ENCODE data around the gene PRLR.

PRLR gene

DNA sequence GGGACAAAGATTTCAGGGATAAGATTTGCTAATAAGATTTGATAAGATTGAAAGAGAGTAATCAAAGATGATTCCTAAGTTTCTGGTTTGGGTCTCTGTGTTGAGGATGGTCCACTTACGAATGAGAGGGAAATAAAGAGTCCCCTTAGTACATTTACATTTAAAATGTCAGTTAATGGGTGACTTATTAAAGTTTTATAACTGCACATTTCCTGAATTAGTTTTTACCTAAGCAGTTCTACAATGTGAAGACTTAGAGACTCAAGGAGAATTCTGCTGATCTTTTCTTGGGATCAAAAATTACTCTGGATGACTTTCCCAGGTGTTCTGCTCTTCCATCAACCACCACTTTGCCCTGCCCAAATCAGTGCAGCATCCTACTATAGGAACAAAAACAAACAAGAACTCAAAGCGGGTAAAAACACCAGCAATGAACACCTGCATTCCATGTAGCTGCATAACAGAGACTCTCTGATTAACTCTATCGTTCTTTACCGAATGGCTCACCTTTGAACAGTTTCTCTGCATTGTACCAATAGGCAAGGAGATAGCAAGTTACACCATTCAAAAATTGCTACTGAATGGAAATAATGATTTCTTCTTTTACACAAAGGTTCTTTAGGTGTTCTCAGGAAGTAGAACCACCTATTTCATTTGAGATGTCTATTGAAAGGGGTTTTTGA is 65.3 kb downstream of the PRLR start:
- H3K9me3 ChIP-seq (ENCODE audit: control insufficient read depth in 5 of 5, low read length in 5 of 5): peaks cover 0 to 13% (median 0%) of the 10 kb centered on the region in 5 donors
- H3K27me3 ChIP-seq (ENCODE audit: control insufficient read depth in 5 of 5, insufficient read depth in 4 of 5, low read length in 5 of 5): no peaks in the 10 kb centered on the region
- H3K27ac ChIP-seq (ENCODE audit: low read depth, low read length): no peak overlapping the region
- no peak overlapping the region for H3K9ac ChIP-seq (ENCODE audit: low read length in 5 of 5)
- no peak overlapping the region for H3K4me3 ChIP-seq (ENCODE audit: low read depth in 1 of 5, low read length in 5 of 5)
- no peaks in the 10 kb centered on the region for H3K36me3 ChIP-seq (ENCODE audit: control insufficient read depth in 5 of 5, insufficient read depth in 5 of 5, low read length in 5 of 5)
- peaks cover 0 to 7% (median 0%) of the 10 kb centered on the region in 5 donors for H3K4me1 ChIP-seq (ENCODE audit: control insufficient read depth in 5 of 5, insufficient read depth in 5 of 5, low read length in 5 of 5)

DNA sequence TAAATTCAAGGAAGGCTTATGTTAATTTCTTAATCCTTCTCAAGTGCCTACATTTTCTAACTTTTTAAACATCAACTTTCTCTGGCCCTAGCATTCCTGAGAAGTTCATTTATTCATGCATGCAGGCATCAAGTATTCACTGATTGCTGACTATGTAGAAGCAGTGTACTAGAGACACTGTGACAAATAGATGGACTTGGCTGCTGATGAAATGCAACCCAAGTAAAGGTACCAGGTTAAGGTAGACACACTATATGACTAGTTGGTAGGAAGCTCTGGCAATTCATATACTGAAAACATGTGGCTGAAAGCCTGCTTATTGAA is 66.6 kb downstream of the PRLR start:
- no peaks in the 10 kb centered on the region for H3K36me3 ChIP-seq (ENCODE audit: control insufficient read depth in 5 of 5, insufficient read depth in 5 of 5, low read length in 5 of 5)
- H3K9ac ChIP-seq (ENCODE audit: low read length in 5 of 5): no peak overlapping the region
- no peaks in the 10 kb centered on the region for H3K27me3 ChIP-seq (ENCODE audit: control insufficient read depth in 5 of 5, insufficient read depth in 4 of 5, low read length in 5 of 5)
- H3K4me1 ChIP-seq (ENCODE audit: control insufficient read depth in 5 of 5, insufficient read depth in 5 of 5, low read length in 5 of 5): peaks cover 0 to 18% (median 0%) of the 10 kb centered on the region in 5 donors
- peaks cover 0 to 6% (median 0%) of the 10 kb centered on the region in 5 donors for H3K9me3 ChIP-seq (ENCODE audit: control insufficient read depth in 5 of 5, low read length in 5 of 5)
- H3K27ac ChIP-seq (ENCODE audit: low read depth, low read length): no peak overlapping the region
- no peak overlapping the region for H3K4me3 ChIP-seq (ENCODE audit: low read depth in 1 of 5, low read length in 5 of 5)

DNA sequence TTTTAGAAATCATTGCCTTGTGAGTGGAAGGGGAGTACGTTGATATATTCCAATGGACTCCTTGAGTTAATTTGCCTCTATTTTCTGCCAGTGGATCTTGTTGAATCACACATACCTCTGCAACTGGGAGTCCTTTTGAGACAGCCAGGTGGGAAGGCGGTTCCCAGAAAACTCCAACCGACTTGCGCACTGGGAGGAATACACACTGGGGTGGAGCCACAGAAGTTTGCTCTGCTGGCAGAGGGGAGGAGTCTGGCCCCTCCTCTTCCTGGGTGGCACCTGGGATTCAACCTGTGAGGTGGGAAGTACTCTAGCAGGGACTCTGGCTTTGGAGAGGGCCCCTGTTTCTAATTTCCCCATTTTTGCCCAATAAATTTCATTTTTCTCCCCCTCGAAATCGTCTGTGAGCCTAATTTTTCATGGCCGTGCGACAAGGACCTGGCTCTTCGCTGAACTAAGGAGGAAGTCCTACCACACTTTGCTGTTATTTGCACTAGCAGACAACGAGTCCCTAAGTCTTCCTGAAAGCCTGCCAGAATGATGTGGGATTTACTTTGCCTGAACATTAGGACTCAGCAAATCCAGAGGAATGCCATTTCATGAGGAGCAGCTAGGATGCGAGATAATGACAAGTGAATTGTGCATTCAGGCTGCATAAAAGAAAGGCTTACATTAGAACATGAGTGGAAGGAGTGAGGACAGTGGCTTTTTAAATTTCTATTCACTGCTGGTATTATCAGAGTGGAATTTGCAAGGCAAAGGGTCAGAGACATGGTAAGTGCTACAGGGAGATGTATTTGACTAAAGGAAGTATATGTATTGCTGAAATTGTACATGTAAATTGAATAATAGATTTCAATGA is 67.2 kb downstream of the PRLR start:
- H3K4me1 ChIP-seq (ENCODE audit: control insufficient read depth in 5 of 5, insufficient read depth in 5 of 5, low read length in 5 of 5): peaks cover 0 to 19% (median 0%) of the 10 kb centered on the region in 5 donors
- no peak overlapping the region for H3K27ac ChIP-seq (ENCODE audit: low read depth, low read length)
- no peak overlapping the region for H3K9ac ChIP-seq (ENCODE audit: low read length in 5 of 5)
- peaks cover 0 to 3% (median 0%) of the 10 kb centered on the region in 5 donors for H3K9me3 ChIP-seq (ENCODE audit: control insufficient read depth in 5 of 5, low read length in 5 of 5)
- H3K4me3 ChIP-seq (ENCODE audit: low read depth in 1 of 5, low read length in 5 of 5): no peak overlapping the region
- no peaks in the 10 kb centered on the region for H3K36me3 ChIP-seq (ENCODE audit: control insufficient read depth in 5 of 5, insufficient read depth in 5 of 5, low read length in 5 of 5)
- H3K27me3 ChIP-seq (ENCODE audit: control insufficient read depth in 5 of 5, insufficient read depth in 4 of 5, low read length in 5 of 5): no peaks in the 10 kb centered on the region

GRCh38 chr5:35161652-35162273 is 68.5 kb downstream of the PRLR start:
- Histone ChIP-seq H3K27ac (ENCODE audit: low read depth, low read length) (no peak overlapping the region), H3K36me3 (ENCODE audit: control insufficient read depth in 5 of 5, insufficient read depth in 5 of 5, low read length in 5 of 5) (no peaks in the 10 kb centered on the region), H3K9ac (ENCODE audit: low read length in 5 of 5) (no peak overlapping the region), H3K4me1 (ENCODE audit: control insufficient read depth in 5 of 5, insufficient read depth in 5 of 5, low read length in 5 of 5) (peaks cover 0 to 19% (median 0%) of the 10 kb centered on the region in 5 donors), H3K9me3 (ENCODE audit: control insufficient read depth in 5 of 5, low read length in 5 of 5) (no peaks in the 10 kb centered on the region), H3K27me3 (ENCODE audit: control insufficient read depth in 5 of 5, insufficient read depth in 4 of 5, low read length in 5 of 5) (no peaks in the 10 kb centered on the region), H3K4me3 (ENCODE audit: low read depth in 1 of 5, low read length in 5 of 5) (no peak overlapping the region)

- H3K4me1 ChIP-seq (ENCODE audit: control insufficient read depth in 5 of 5, insufficient read depth in 5 of 5, low read length in 5 of 5): peaks cover 0 to 19% (median 0%) of the 10 kb centered on the region in 5 donors
- no peaks in the 10 kb centered on the region for H3K27me3 ChIP-seq (ENCODE audit: control insufficient read depth in 5 of 5, insufficient read depth in 4 of 5, low read length in 5 of 5)
- H3K9me3 ChIP-seq (ENCODE audit: control insufficient read depth in 5 of 5, low read length in 5 of 5): peaks cover 0 to 2% (median 0%) of the 10 kb centered on the region in 5 donors
- H3K9ac ChIP-seq (ENCODE audit: low read length in 5 of 5): no peak overlapping the region
- no peak overlapping the region for H3K4me3 ChIP-seq (ENCODE audit: low read depth in 1 of 5, low read length in 5 of 5)
- no peaks in the 10 kb centered on the region for H3K36me3 ChIP-seq (ENCODE audit: control insufficient read depth in 5 of 5, insufficient read depth in 5 of 5, low read length in 5 of 5)
- H3K27ac ChIP-seq (ENCODE audit: low read depth, low read length): no peak overlapping the region
Observed at GRCh38 chr5:35160486-35161116, 69.7 kb downstream of the PRLR start.

DNA sequence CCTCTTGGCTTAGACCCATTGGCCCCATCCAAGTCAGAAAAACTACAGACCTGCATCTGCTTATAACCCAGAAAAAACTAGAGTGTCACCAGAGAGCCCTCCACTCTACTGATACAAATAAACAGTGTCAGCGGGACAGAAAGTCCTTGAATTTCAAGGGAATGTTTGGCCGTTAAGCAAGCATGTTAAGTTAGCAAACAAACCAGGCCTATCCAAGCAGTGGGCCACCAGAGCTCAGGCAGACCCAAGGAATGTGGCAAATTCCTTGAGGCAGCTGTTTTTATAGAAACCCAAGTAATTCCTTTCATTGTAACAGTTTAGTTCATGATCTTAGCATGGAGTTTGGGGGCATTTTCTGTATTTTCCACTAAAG is 70.9 kb downstream of the PRLR start:
- no peaks in the 10 kb centered on the region for H3K36me3 ChIP-seq (ENCODE audit: control insufficient read depth in 5 of 5, insufficient read depth in 5 of 5, low read length in 5 of 5)
- no peaks in the 10 kb centered on the region for H3K27me3 ChIP-seq (ENCODE audit: control insufficient read depth in 5 of 5, insufficient read depth in 4 of 5, low read length in 5 of 5)
- peaks cover 0 to 2% (median 0%) of the 10 kb centered on the region in 5 donors for H3K9me3 ChIP-seq (ENCODE audit: control insufficient read depth in 5 of 5, low read length in 5 of 5)
- no peak overlapping the region for H3K4me3 ChIP-seq (ENCODE audit: low read depth in 1 of 5, low read length in 5 of 5)
- H3K4me1 ChIP-seq (ENCODE audit: control insufficient read depth in 5 of 5, insufficient read depth in 5 of 5, low read length in 5 of 5): peaks cover 0 to 19% (median 0%) of the 10 kb centered on the region in 5 donors
- H3K27ac ChIP-seq (ENCODE audit: low read depth, low read length): no peak overlapping the region
- H3K9ac ChIP-seq (ENCODE audit: low read length in 5 of 5): no peak overlapping the region

DNA sequence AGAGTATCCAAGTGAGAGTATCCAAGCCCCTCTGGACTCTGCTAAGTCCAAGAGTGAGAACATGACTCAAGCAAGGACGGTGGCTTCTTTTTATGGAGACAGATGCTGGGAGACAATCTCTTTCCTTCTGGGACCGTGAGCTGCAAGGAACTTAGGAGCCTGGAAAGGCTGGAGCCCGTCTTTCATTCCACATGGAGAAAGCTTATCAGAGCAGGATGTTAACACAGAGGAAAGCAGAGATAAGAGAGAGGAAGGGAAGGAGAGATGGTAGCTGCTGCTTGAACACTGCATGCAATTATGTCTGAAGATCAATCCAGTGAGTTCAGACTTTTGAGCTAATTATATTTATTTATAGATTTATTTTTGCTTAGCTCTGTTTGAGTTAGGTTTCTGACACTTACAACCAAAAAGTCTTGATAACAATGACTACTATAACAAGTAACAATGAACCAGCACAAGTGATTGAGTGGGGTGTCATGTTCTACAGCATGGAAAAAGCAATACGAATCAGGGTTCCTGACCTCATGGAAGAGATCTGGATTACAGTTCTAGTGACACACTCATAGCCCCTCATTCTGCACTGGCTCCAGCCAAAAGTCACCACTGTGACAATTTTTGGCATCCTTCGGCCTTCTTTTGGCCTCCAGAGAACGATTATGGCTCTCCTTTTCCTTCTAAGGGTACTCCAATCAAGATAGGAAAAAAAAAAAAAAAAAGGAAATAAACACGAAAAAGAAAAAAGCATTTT is 71.5 kb downstream of the PRLR start:
- peaks cover 0 to 2% (median 0%) of the 10 kb centered on the region in 5 donors for H3K9me3 ChIP-seq (ENCODE audit: control insufficient read depth in 5 of 5, low read length in 5 of 5)
- H3K27ac ChIP-seq (ENCODE audit: low read depth, low read length): no peak overlapping the region
- H3K36me3 ChIP-seq (ENCODE audit: control insufficient read depth in 5 of 5, insufficient read depth in 5 of 5, low read length in 5 of 5): no peaks in the 10 kb centered on the region
- no peak overlapping the region for H3K9ac ChIP-seq (ENCODE audit: low read length in 5 of 5)
- H3K4me3 ChIP-seq (ENCODE audit: low read depth in 1 of 5, low read length in 5 of 5): no peak overlapping the region
- peaks cover 0 to 19% (median 0%) of the 10 kb centered on the region in 5 donors for H3K4me1 ChIP-seq (ENCODE audit: control insufficient read depth in 5 of 5, insufficient read depth in 5 of 5, low read length in 5 of 5)
- no peaks in the 10 kb centered on the region for H3K27me3 ChIP-seq (ENCODE audit: control insufficient read depth in 5 of 5, insufficient read depth in 4 of 5, low read length in 5 of 5)

DNA sequence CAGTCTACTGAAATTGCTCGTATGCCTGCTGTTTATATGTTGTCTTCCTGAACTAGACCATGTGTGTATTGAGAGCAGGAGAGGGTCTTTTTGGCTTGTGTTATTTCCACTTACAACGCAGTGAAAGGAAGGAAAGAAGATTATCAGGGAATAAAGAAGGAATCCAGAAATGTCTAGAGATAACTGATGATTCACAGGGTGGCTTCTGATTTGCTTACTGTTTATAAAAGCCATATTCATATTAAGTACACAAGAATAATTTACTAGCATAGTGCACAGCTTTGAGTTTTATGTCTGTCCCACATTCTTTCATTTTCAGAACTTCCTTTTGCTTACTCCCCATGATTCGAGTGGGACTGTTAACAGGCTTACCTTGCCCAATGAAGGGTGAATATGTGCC is 72.1 kb downstream of the PRLR start:
- H3K27ac ChIP-seq (ENCODE audit: low read depth, low read length): no peak overlapping the region
- H3K9ac ChIP-seq (ENCODE audit: low read length in 5 of 5): no peak overlapping the region
- H3K4me1 ChIP-seq (ENCODE audit: control insufficient read depth in 5 of 5, insufficient read depth in 5 of 5, low read length in 5 of 5): peaks cover 0 to 19% (median 0%) of the 10 kb centered on the region in 5 donors
- no peaks in the 10 kb centered on the region for H3K36me3 ChIP-seq (ENCODE audit: control insufficient read depth in 5 of 5, insufficient read depth in 5 of 5, low read length in 5 of 5)
- H3K4me3 ChIP-seq (ENCODE audit: low read depth in 1 of 5, low read length in 5 of 5): no peak overlapping the region
- peaks cover 0 to 2% (median 0%) of the 10 kb centered on the region in 5 donors for H3K9me3 ChIP-seq (ENCODE audit: control insufficient read depth in 5 of 5, low read length in 5 of 5)
- no peaks in the 10 kb centered on the region for H3K27me3 ChIP-seq (ENCODE audit: control insufficient read depth in 5 of 5, insufficient read depth in 4 of 5, low read length in 5 of 5)

- H3K27me3 ChIP-seq (ENCODE audit: control insufficient read depth in 5 of 5, insufficient read depth in 4 of 5, low read length in 5 of 5): no peaks in the 10 kb centered on the region
- H3K9ac ChIP-seq (ENCODE audit: low read length in 5 of 5): no peak overlapping the region
- H3K36me3 ChIP-seq (ENCODE audit: control insufficient read depth in 5 of 5, insufficient read depth in 5 of 5, low read length in 5 of 5): no peaks in the 10 kb centered on the region
- H3K9me3 ChIP-seq (ENCODE audit: control insufficient read depth in 5 of 5, low read length in 5 of 5): peaks cover 0 to 2% (median 0%) of the 10 kb centered on the region in 5 donors
- no peaks in the 10 kb centered on the region for H3K4me1 ChIP-seq (ENCODE audit: control insufficient read depth in 5 of 5, insufficient read depth in 5 of 5, low read length in 5 of 5)
- H3K27ac ChIP-seq (ENCODE audit: low read depth, low read length): no peak overlapping the region
- no peak overlapping the region for H3K4me3 ChIP-seq (ENCODE audit: low read depth in 1 of 5, low read length in 5 of 5)
Observed at GRCh38 chr5:35153375-35153932, 76.8 kb downstream of the PRLR start.
